GM19463 (cell line): ENCODE measurements around the gene C5AR2.
"Not testable (repeated sequence)": the region's sequence is repeated elsewhere in the genome, so short reads cannot be mapped to it uniquely, and the experiment has no call there.

Experiments used
- ATAC-seq: cut with Tn5 transposase; IDR thresholded peaks from one replicate; pipeline ENCODE4 v1.9.1; 2021; ENCODE audit warnings: mild to moderate bottlenecking, moderate library complexity; ENCODE audit not compliant: unreplicated experiment

The C5AR2 gene

DNA sequence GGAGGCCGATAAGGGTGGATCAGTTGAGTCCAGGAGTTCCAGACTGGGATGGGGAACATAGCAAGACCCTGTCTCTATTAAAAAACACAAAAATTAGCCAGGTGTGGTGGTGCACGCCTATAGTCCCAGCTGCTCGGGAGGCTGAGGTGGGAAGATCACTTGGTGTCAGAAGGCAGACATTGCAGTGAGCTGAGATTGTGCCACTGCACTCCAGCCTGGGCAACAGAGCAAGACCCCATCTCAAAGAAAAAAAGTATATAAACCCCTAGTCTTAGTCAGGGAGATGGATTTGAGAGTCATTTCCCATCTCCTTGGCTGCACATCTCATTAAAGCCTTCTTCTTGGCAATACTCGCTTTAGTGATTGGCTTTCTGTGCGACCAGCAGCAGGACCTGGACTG is 51.9 kb downstream of the C5AR2 start:
- ATAC-seq = not testable (repeated sequence)

- ATAC-seq = not testable (repeated sequence)
Measured at GRCh38 chr19:47384533-47384932, 52.6 kb downstream of the C5AR2 start.

DNA sequence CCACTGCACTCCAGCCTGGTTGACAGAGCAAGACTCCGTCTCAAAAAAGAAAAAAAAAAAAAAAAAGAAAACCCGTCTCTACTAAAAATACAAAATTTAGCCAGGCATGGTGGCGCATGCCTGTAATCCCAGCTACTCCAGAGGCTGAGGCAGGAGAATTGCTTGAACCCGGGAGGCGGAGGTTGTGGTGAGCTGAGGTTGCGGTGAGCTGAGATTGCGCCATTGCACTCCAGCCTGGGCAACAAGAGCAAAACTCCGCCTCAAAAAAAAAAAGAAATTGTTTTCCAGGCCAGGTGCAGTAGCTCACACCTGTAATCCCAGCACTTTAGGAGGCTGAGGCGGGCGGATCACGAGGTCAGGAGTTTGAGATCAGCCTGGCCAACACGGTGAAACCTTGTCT is 54.6 kb downstream of the C5AR2 start:
- ATAC-seq = not testable (repeated sequence)

DNA sequence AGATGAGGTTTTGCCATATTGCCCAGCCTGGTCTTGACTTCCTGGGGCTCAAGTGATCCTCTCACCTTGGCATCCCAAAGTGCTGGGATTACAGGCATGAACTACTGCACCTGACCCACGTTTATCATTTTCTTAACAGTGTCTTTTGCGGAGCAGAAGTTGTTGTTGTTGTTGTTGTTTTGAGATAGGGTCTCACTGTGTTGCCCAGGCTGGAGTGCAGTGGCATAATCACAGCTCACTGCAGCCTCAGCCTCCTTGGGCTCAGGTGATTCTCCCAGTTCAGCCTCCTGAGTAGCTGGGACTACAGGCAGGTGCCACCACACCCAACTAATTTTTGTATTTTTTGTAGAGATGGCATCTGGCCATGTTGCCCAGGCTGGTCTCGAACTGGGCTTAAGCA is 55.6 kb downstream of the C5AR2 start:
- not testable (repeated sequence) for ATAC-seq

- ATAC-seq = not testable (repeated sequence)
Measured at GRCh38 chr19:47388721-47389120, 56.7 kb downstream of the C5AR2 start.

DNA sequence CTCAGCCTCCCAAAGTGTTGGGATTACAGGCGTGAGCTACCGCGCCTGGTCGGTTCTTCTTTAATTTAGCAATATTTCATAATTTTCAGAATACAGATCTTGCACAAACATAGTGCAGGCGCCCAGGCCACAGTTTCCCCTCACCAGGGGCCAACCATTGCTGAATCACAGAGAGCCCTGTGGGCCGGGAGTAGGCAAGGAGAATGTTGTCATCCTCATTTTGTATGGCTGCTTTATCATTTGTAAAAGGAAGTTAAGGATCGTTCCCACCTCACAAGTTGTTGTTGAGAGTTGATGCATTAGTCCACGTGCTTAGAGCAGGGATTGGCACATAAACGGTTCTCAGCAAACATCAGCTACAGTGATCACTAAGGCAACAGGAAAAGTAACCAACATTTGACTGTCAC is 57.2 kb downstream of the C5AR2 start:
- no peak for ATAC-seq

DNA sequence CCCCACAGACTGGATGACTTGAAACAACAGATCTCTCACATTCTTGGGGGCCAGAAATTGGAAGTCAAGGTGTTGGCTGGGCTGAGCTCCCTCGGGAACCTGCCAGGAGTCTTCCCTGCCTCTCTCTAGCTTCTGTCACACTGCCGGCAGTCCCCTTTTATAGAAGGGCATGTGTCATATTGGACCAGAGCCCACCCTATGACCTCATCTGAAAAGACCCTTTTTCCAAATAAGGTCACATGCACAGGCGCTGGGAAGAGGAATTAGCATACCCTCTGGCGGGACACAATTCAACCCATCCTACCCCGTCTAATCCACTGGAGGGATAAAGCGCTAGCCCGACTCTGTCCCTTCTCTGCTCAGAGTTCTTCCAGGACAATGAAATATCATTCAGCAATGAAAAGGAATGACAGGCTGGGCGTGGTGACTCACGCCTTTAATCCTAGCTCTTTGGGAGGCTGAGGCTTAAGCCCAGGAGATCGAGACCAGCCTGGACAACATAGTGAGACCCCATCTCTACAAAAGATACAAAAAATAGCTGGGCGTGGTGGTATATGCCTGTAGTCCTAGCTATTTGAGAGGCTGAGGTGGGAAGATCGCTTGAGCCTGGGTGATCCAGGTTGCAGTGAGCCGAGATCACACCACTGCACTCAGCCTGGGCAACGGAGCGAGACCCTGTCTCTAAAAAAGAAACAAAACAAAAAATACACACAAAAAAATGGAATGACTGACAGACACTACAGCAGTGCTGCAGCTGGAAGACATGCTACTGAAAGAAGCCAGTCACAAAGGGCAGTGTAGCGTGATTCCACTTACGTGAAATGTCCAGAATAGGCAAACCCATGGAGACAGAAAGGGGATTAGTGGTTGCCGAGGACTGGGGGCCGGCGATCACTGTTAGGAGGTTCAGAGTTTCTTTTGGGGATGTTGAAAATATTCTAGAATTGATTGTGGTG is 58.8 kb downstream of the C5AR2 start:
- no peak for ATAC-seq

DNA sequence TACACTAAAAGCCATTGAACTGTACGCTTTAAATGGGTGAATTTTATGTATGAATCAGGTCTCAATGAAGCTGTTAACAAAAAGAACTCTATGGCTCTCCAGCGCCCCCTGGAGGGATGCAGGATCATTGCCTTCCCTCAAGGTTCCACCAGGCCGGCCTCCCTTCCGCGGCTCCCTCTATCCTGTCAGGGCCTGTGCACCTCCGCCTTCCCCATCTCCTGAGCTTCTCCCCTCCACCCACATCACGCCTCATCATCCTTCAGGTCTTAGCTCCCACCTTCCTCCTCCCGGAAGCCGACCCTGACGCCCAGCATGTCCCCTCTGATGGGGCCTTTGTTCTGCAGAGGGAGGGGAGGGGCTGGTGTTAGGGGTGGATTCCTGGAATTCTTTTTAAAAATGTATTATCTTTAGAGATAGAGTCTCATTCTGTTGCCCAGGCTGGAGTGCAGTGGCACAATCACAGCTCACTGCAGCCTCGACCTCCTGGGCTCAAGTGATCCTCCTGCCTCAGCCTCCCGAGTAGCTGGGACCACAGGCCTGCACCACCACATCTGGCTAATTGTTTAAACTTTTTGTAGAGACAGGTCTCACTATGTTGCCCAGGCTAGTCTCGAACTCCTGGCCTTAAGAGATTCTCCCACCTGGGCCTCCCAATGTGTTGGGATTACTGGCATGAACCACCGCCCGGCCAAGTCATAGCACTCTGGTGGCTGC is 59.7 kb downstream of the C5AR2 start:
- no peak for ATAC-seq
